HG03521 (cell line): ENCODE data around the gene PHF13.

Experiments used
- ATAC-seq: cut with Tn5 transposase; IDR thresholded peaks from one replicate; pipeline ENCODE4 v1.9.1; 2021; ENCODE audit warnings: mild to moderate bottlenecking, moderate library complexity; ENCODE audit not compliant: unreplicated experiment

Gene PHF13

DNA sequence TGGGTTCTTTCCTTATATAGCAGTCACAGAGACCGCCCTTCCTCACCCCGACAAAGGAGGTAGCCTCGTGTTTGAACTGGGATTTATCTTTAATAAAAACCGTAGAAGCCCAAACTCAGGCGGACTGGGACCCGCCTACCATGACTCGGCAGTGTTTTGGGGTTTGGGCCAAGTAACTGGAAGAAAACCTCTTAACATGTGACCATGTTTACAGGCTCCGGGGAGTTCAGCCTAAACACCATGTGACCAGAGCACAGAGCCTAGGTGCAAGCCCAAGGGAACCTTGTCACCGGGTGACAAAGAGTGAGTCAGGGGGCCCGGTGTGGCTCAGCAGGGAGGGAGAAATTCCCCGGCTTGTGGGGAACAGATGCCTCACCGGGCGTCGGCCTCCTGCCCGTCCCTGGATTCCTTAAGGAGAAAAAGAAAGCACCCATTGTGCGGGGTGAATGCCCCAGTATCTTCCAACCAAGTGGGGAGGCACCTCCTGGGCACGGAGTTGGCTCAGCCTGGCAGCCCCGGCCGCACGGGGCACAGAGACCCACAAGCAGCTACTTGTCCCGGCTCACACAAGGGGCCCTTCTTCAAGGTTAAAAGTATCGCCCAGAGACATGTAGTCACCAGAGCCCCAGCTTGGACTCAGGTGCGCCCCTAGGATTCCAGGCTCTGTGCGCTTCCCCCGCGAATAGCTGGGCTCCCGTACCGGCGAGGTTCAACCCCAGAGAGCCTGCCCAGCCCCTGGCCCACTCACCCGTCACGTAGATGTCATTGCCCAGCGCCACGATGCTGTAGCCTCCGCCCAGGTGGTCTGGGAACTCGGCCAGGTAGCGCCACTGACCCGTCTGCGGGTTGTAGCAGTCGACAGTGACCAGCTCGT, 12.2 kb upstream of the PHF13 start:
- no peak for ATAC-seq

DNA sequence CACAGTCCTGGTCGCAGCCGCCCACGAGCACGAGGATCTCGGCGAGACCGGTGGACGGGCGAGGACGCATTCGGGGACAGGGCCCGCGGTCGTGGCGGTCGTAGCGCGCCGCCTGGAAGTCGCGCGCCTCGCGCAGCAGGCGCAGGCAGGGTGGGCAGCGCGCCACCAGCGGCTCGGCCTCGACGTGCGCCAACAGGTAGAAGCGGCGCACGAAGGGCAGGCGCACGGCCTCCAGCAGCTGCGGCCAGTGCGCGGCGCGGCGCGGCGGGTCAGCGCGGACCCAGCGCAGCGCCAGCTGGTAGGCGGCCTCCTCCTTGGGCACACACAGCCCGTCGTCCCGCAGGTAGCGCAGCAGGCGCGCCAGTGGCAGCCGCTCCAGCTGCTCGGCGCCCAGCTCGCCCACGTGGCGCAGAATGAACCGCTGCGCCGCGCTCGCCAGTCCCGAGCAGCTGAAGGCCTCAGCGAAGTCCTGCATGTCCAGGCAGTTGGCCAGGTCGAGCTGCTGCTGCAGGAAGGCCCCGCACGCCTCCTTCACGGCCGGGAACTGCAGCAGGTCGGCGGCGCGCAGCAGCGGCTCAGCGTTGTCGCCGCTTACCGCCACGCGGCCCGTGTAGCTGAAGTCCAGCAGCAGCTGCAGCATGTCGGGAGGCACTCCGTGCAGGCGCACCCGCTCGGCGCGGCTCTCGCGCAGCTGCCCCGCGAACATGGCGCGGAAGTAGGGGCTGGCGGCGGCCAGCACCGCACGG, 11.4 kb upstream of the PHF13 start:
- peak; percentile 10 for ATAC-seq

DNA sequence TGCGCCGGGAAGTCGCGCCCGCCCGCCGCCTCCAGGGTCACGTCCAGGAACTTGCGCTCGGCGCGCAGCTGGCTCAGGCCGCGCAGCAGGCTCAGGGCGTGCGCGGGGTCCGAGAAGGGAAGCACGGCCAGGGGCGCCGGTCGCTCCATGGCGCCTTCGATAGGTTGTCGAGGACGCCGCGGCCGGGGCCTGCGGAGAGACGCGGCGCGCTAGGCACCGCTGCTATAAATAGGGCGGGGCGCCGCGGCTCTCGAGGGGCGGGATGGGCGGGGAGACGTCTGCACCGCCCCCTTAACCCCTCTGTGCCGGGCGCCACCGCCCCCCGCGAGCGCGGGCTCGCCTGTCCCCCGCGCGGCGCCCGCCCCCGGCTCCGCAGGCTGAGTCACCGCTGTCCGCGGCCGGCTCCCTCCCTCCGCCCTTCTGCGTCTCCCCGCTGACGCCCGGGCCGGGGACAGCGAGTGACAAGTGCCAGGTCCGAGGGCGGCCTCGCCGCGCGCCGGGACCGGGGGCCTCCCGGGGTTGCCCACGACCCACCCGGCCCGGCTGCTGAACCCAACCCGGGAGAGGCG, 10.8 kb upstream of the PHF13 start, which contains the start of gene KLHL21:
KLHL21 (minus strand) TSS at position 201 of the 569 bp plus-strand sequence; CDS start at position 149, 52 bp downstream.
- peak; percentile 50 for ATAC-seq

DNA sequence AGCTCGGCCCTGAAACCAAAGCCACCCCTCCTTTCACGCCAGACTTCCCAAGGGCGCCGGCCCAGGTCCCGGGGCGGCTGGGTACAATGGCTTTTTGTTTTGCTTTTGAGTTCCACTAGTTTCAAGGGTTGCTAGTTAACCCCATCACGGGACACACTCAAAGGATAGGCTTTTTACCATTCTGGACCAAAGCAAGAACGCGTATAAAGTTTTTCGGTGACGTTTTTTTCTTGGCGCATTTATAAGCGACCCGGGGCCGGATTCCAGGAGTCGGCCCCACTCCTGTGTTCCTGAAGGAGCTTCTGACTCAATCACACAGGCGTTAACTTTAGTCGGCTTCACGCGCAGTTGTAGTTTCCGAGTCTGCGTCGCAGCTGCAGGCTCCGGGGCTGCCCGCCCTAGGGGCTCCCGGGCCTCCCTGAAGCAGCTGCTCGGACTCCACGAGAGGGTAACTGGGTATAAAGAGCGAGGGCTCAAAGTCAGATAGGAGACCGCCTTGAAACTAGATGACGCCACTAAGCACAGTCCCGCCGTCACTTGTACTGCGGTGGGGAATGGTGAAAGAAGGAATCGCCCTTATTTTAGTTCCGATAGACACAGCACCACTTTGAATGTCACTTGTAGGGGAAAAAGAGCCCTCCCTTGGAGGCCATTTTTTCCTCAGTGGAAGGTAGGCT, 10.2 kb upstream of the PHF13 start:
- ATAC-seq = no peak

DNA sequence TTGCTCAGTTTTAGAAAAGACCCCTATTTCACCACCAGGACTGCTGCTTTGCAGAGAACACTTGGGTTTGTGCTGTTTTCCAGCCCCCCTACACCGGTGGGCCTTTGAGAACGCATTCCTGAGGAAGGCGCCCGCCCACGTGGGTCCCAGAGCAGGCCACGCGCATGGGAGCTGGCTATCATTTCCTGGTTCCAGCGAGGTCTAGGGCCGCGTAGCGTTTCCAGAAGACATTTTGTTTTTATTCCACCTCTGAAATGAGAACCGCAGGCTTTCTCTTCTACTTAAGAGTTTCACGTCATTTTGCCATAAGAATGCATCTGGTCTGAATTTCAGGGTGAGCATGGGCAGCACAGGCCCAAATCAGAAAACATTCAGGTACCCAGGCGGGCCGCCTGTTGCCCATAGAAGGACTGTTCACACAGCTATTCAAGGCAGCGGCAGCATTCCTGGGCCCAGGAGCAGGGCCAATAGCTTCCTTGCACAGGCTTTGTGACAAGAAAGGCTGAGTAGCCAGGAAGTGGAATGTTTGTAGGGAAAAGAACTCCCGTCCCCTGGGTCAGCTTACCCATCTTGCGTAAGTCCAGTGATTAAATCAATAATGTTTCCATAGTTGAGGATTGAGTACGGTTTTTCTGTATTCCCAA, 9.5 kb upstream of the PHF13 start:
- ATAC-seq = no peak

DNA sequence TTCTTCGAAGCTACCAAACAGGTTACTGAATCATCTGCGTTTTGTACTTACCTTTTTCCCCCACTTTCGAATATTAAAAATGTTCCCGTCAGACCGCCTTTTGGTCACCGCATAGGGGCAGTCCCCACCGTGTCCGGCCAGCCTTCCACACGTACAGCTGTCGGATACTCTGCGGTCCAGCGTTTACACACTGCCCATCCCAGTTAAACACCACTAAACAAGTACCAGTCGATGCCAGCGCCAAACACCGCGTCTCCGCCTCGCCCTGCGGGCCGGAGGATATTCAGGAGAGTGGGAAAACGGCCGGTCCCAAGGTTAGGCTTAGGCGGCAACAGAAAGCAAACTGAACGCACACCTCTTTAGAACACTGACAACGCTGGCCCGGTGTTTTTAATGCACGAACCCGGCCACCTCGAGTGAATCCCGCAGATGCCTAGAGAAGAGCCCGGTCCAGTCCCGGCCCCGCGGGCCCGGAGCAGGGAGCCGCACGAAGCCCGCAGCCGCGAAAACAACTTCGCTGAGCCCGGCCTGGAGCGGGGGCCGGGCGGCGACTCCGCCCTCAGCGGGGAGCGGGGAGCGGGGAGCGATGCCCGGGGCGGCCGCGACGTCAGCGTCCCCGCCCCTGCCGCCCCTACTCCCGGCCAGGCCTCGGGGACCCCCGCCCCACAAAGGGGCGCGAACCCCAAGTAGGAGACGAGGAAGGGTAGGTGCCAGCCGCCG, 730 bp upstream of the PHF13 start:
- ATAC-seq = peak; percentile 23

DNA sequence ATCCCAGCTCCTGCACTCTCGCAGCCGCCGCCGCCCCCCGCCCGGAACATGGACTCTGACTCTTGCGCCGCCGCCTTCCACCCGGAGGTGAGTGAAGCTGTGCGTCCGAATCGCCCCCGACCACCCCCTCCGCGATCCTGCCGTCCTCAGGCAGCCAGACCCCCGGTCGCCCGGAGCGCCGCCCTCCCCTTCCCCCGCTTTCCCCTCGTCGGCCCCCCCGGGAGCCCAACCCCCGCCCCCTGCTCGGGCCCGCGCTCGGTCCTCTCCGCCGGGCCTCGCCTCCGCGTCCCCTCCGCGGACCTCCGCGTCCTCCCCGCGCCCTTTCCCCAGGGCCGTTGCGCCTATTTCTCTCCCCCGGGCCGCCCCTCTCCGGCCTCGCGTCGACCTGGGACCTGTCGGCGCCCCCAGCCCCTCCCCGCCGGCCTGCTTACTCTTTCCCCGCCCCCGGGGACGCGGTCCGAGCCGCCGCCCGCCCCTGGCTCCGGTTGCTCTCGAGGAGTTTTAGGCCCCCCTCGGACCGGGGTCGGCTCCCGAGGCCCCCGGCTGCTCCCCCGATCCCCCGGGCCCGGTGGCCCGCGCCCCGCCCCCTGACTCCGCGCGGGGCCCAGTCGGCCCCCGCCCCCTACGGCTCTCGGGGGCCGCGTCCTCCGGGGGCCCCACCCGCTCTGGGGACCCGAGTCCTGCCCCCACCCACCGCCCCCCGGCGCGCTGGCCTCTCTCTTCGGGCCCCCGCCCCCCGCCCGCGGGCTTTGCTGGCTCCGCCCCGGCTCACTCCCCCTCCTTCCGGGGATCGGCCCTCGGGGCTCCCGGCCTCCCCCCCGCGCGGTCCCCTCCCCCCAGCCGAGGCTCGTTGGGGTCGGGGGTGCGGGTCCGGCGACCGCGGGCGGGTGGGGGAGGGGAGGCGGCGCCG, 743 bp downstream of the PHF13 start:
- no peak for ATAC-seq

DNA sequence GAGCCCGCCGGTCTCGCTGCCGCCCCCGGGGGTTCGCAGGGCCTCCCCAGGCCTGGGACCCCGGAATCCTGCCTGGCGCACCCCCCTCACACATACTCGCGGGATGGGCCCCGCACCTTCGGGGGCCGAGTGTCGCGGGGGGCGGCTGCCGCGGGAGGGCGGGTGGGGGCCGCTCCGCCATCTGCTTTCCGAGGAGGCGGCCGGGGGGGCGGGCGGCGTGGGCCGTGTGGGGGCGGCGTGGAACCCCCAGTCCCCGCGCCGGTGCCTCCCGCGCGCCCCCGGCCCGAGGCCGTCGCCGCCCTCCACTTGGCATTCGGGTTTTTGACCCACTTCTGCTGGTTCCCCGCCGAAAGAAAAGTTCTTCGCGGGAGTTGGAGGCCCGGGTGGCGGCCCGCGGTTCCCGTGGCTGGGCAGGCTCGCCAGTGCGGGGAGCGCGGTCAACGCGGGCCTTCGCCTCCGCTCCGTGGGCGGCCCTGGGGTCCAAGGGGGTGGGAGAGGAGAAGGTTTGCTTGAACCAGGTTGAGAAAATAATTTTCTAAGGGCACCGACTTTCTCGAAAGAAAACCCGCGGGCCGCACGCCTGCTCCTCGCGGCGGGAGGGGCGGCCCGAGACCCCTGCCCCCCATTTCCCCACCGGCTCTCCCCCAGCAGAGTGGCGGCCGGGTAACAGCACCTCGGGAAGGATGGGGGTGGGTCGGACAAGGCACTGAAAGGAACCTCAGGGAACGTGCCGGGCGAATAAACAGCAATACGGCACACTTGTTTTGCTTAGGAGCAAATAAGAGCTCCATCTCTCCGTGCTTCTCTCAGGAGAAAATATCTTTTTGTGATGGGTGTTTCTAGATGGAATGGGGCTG, 1.6 kb downstream of the PHF13 start:
- no peak for ATAC-seq

DNA sequence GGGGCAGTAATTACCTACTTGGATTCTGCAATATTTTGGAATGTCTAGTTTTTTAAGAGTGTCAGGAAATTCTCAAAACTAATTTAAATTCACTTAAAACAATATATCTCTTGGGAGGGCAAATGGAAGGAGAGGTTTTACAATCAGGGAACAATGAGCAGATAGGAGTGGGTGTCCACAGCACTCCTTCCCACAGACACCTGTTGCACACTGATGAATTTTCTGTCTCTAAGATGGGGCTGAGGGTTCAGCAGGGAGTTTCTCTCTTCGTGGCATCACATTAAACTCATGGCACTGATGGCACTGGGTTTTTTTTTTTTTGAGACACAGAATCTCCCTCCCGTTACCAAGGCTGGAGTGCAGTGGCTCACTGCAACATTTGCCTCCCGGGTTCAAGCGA, 5.5 kb downstream of the PHF13 start:
- ATAC-seq = no peak

DNA sequence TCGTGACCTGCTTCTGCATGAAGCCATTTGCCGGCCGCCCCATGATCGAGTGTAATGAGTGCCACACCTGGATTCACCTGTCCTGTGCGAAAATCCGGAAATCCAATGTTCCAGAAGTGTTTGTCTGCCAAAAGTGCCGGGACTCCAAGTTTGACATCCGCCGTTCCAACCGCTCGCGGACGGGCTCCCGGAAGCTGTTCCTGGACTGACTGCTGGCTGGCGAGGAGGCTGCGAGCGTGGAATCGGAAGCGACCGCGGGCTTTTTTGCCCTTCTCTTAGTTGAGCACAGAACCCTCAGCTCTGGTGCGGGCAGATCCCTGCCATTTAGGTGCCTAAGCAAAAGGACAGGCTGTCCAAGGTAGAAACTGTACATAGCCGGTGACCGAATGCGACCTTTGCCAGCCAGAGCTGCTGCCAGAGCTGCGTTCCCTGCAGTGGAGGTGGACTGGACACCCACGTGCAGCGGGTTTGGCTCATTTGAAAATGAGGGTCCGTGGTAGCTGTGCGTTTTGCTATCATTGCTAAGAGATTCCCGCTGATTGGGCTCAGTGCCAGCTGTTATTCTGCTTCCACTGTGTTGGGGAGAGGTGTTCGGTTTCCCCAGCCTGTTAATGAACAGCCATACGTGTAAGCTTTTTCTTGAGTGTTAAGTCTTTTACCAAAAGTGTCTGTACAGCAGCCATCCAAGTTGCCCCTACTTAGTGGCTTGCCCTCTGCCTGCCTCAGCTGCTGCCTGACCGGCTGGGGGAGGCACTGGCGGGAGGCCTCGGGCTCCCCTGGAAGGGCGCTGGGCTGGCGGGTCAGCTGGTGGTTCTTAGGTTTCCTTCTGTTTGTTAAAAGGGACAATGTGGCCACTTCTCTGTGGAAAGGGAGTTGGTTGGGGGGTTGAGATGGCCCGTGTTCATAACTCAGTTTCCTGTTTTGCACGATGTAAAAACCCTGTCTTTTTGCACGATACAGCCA, 8.2 kb downstream of the PHF13 start:
- ATAC-seq = no peak

DNA sequence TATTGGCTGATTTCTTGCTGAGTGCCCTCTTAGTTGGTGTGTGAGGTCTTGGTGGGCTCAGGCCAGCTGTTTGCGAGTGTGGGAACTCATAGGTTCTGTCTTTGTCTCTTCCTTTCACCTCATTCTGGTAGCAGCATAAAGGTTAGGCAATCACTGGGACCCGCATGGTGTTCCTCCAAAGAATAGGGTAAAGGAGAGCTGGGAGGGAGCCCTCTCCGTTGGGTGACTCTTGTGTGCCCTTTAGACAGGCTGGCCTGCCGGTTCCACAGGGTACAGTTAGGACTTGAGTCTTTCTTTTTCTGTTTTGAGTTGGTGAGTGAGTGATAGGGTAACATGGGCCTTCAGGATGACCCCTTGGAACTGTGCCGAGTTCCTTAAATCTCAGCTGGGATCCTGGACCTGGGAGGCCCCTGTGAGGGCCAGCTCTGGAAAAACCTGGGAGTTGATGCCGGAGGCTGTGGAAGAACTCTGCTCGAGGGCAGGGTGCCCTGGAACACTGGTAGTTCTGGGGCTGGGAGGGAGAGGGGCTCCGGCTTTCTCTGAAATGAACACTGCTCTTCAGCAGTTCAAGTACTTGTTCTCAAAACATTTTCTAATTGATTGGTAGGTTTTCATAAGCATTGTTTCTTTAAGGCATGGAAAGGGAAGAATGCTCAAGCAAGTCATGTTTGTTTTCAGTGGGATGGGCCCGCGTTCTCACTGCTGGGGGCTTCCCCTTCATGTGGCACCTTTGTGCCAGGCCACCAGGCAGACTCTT, 9.0 kb downstream of the PHF13 start:
- ATAC-seq = no peak

DNA sequence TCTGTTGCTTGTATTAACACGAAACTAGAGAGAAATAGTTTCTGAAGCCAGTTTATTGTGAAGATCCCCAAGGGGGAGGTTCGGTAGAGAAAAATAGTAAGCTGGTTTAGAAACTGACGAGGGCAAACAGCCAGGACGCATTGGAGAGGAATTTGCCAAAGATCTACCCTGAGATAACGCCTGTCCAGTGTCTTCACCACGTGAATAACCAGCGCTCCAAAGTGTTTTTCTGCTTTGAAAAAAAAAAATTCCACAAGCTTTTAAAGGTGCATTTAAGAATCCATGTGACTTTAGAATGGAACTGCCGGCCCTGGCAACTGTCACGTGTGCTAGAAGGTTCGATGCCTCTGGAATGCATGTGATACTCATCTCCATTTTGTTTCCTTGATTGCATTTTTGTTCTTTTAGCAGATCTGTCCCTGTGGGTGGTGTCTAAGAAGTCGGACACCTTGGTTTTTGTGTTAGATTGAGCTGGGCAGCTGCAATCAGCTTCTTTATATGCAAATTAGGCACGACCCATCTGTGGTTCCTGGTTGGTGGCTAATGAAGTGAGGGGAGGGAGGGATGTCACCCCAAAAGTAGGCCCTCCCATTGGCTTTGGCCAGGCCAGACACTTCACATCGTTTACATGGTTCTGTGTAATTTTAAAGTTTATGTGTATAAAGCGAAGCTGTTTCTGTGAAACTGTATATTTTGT, 9.9 kb downstream of the PHF13 start:
- ATAC-seq = no peak

DNA sequence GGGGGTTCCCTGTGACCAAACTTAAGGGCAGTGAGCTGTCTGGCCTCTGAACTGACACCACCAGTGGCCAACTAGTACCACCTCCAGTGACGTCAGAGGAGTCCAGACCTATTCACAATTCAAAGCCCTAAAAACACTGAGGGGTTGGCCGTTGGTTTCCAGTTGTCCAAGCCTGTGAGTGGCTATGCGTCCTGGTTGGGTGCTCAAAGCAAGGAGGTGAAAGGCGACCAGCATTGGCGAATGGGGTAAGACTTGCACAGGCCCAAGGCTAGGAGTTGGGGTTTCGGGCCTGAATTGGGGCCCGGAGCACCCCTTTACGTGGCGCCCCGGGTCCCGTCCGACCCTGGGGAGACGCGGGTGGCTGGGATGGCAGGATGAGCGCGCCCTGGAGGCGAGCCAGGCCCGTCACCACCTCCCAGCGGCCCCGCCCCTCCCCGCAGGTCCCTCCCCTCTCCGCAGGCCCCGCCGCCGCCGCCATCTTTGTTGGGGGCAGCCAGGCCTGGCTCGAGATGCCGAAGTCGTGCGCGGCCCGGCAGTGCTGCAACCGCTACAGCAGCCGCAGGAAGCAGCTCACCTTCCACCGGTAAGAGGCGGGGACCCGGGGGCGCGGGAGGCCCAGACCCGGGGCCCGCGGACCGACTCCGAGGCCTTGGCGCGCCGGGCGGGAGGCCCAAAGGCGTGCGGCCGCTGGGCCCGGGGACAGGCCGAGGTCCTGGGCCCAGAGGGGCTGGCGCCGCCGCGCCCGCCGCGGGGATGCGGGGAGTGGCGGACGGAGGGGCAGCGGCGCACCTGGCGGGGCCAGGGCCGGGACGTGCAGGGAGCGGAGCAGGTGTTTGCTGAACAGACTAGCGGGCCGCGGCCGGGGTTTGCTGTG, 11.4 kb downstream of the PHF13 start, which contains the start of gene THAP3:
THAP3 (plus strand) TSS at position 159 of the 874 bp plus-strand sequence; CDS start at position 510, 351 bp downstream.
- peak; percentile 77 for ATAC-seq

DNA sequence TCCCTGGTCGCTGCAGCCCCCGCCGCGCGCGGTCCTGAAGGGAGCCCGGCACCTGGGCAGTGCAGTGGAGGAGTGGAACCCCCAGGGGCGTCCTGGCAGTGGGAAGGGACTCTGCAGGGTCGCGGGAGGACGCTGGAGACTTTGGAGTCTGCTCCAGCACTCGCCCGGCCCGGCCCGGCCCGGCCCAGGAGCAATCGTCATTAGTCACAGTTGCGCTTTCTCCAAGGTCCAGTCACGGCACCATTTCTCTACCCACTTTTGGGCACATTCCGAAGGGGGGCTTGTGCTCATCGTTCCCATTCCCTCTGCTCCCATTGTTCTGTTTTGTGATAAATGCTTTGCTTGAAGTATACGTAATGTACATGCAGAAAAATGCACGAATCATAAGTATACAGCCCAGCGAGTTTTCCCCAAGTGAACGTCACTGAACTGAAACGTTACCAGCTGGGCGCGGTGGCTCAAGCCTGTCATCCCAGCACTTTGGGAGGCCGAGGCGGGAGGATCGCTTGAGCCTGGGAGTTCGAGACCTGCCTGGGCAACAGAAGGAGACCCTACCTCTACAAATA, 12.1 kb downstream of the PHF13 start:
- no peak for ATAC-seq
